Activated T-cell treated with anti-CD3 and anti-CD28 coated beads, Interleukin-2, amount 50 U/mL, for 4 hours (primary cell): ENCODE measurements around the gene NKG7. TPM values are rescaled to one million over a fixed set of nuclear protein-coding genes. Genes with fewer than 3 reads are reported as not detected.
A peak's percentile ranks its signal among the peaks of the same experiment; 100 is the strongest.

Source experiments
- ATAC-seq, 2 donors: fragments of 200-7000 bp; cut with Tn5 transposase; one replicate each; pipeline ENCODE4 v1.10.0; 2021
- DNase-seq: peaks from one replicate; pipeline ENCODE4 v3.0.0-alpha.2; 2020
- H3K27me3 Mint-ChIP-seq: one replicate; pipeline ENCODE4 v1.8.0; 2021; ENCODE audit warnings: low read depth, mixed read lengths
- H3K36me3 Mint-ChIP-seq: one replicate; pipeline ENCODE4 v1.8.0; 2022; ENCODE audit warnings: mixed read lengths; ENCODE audit not compliant: insufficient read depth
- H3K4me1 Mint-ChIP-seq: one replicate; pipeline ENCODE4 v1.8.0; 2021; ENCODE audit warnings: low read depth, mixed read lengths
- H3K4me3 Mint-ChIP-seq: one replicate; pipeline ENCODE4 v1.8.0; 2021; ENCODE audit warnings: mild to moderate bottlenecking, moderate library complexity, mixed read lengths
- H3K9me3 Mint-ChIP-seq: one replicate; pipeline ENCODE4 v1.8.0; 2021; ENCODE audit warnings: mixed read lengths
- total RNA-seq, 3 donors: library from RNA; stranded (reverse); gene quantifications; one replicate each; pipeline ENCODE4 v1.2.1, GENCODE V29; 2021

NKG7 gene
- total RNA-seq, 3 donors from 2014 or later, result 146 to 232 (median 153) TPM

GRCh38 chr19:51357952-51358351 lies 14.5 kb downstream of the NKG7 start:
- Mint-ChIP-seq H3K9me3 (no peaks in the 10 kb centered on the region), H3K4me3 (no peak overlapping the region), H3K36me3 (peaks cover 2% of the 10 kb centered on the region), H3K27me3 (no peaks in the 10 kb centered on the region), H3K4me1 (peaks cover 36% of the 10 kb centered on the region)
- ATAC-seq (no peak), DNase-seq (no peak)

- no peak for DNase-seq
- peaks cover 24% of the 10 kb centered on the region for H3K4me1 Mint-ChIP-seq
- no peaks in the 10 kb centered on the region for H3K27me3 Mint-ChIP-seq
- H3K9me3 Mint-ChIP-seq, result no peaks in the 10 kb centered on the region
- no peak for ATAC-seq
- H3K4me3 Mint-ChIP-seq, result no peak overlapping the region
- H3K36me3 Mint-ChIP-seq, result peaks cover 12% of the 10 kb centered on the region
These were observed 16.2 kb downstream of the NKG7 start for GRCh38 chr19:51356159-51356801.

- H3K9me3 Mint-ChIP-seq, result no peaks in the 10 kb centered on the region
- DNase-seq, result no peak
- peak; percentile 66 to 91 for ATAC-seq
- H3K4me3 Mint-ChIP-seq, result no peak overlapping the region
- H3K27me3 Mint-ChIP-seq, result no peaks in the 10 kb centered on the region
- peaks cover 24% of the 10 kb centered on the region for H3K4me1 Mint-ChIP-seq
- peaks cover 23% of the 10 kb centered on the region for H3K36me3 Mint-ChIP-seq
These were observed 17.7 kb downstream of the NKG7 start for GRCh38 chr19:51354742-51355148.

- DNase-seq, result no peak
- Mint-ChIP-seq H3K27me3 (no peaks in the 10 kb centered on the region), H3K9me3 (no peaks in the 10 kb centered on the region), H3K4me3 (no peak overlapping the region), H3K4me1 (peaks cover 23% of the 10 kb centered on the region), H3K36me3 (peaks cover 23% of the 10 kb centered on the region)
- ATAC-seq, result no peak
These were observed 18.2 kb downstream of the NKG7 start for GRCh38 chr19:51354103-51354741.

- H3K4me3 Mint-ChIP-seq, result no peak overlapping the region
- no peaks in the 10 kb centered on the region for H3K9me3 Mint-ChIP-seq
- ATAC-seq, result no peak
- peaks cover 23% of the 10 kb centered on the region for H3K36me3 Mint-ChIP-seq
- no peaks in the 10 kb centered on the region for H3K27me3 Mint-ChIP-seq
- H3K4me1 Mint-ChIP-seq, result peaks cover 23% of the 10 kb centered on the region
- no peak for DNase-seq
These were observed 19.6 kb downstream of the NKG7 start for GRCh38 chr19:51352783-51353360.

- Mint-ChIP-seq H3K27me3 (no peaks in the 10 kb centered on the region), H3K4me1 (peaks cover 20% of the 10 kb centered on the region), H3K36me3 (peaks cover 29% of the 10 kb centered on the region), H3K4me3 (no peak overlapping the region), H3K9me3 (no peaks in the 10 kb centered on the region)
- DNase-seq (no peak), ATAC-seq (no peak)
These were observed 21.0 kb downstream of the NKG7 start for GRCh38 chr19:51351266-51351990.

- no peak for DNase-seq
- Mint-ChIP-seq H3K4me1 (peaks cover 7% of the 10 kb centered on the region), H3K4me3 (no peak overlapping the region), H3K9me3 (no peaks in the 10 kb centered on the region), H3K36me3 (peaks cover 35% of the 10 kb centered on the region), H3K27me3 (no peaks in the 10 kb centered on the region)
- no peak for ATAC-seq
These were observed 25.1 kb downstream of the NKG7 start for GRCh38 chr19:51347209-51347928.

GRCh38 chr19:51346742-51347141 lies 25.7 kb downstream of the NKG7 start:
- H3K4me3 Mint-ChIP-seq, result no peak overlapping the region
- peaks cover 8% of the 10 kb centered on the region for H3K4me1 Mint-ChIP-seq
- H3K9me3 Mint-ChIP-seq, result no peaks in the 10 kb centered on the region
- H3K27me3 Mint-ChIP-seq, result no peaks in the 10 kb centered on the region
- ATAC-seq, result no peak
- DNase-seq, result no peak
- H3K36me3 Mint-ChIP-seq, result peaks cover 28% of the 10 kb centered on the region

GRCh38 chr19:51345076-51345620 lies 27.3 kb downstream of the NKG7 start:
- H3K4me3 Mint-ChIP-seq, result no peak overlapping the region
- H3K36me3 Mint-ChIP-seq, result peaks cover 15% of the 10 kb centered on the region
- H3K27me3 Mint-ChIP-seq, result no peaks in the 10 kb centered on the region
- ATAC-seq, result no peak
- DNase-seq, result no peak
- no peaks in the 10 kb centered on the region for H3K9me3 Mint-ChIP-seq
- H3K4me1 Mint-ChIP-seq, result peaks cover 11% of the 10 kb centered on the region

- H3K9me3 Mint-ChIP-seq, result no peaks in the 10 kb centered on the region
These were observed 29.6 kb downstream of the NKG7 start for GRCh38 chr19:51342631-51343569.

GRCh38 chr19:51341976-51342580 lies 30.4 kb downstream of the NKG7 start, which contains the start of gene VSIG10L:
Gene VSIG10L, minus strand, starts transcription at chr19:51342139. Its CDS starts 15 bp downstream, at chr19:51342124.
- Mint-ChIP-seq H3K36me3 (peaks cover 12% of the 10 kb centered on the region), H3K4me3 (peak within 1 kb of the TSS; percentile 69), H3K9me3 (no peaks in the 10 kb centered on the region), H3K4me1 (peaks cover 22% of the 10 kb centered on the region), H3K27me3 (no peaks in the 10 kb centered on the region)
- ATAC-seq (no peak), DNase-seq (no peak)

More at GRCh38 chr19:51342631-51343569, 29.6 kb downstream of the NKG7 start:
- Mint-ChIP-seq H3K4me3 (no peak overlapping the region), H3K36me3 (peaks cover 15% of the 10 kb centered on the region), H3K4me1 (peaks cover 22% of the 10 kb centered on the region), H3K27me3 (no peaks in the 10 kb centered on the region)
- DNase-seq (no peak), ATAC-seq (no peak)

GRCh38 chr19:51341066-51341465 lies 31.4 kb downstream of the NKG7 start:
- peaks cover 22% of the 10 kb centered on the region for H3K4me1 Mint-ChIP-seq
- peaks cover 8% of the 10 kb centered on the region for H3K36me3 Mint-ChIP-seq
- DNase-seq (no peak), ATAC-seq (no peak)
- no peaks in the 10 kb centered on the region for H3K27me3 Mint-ChIP-seq
- no peaks in the 10 kb centered on the region for H3K9me3 Mint-ChIP-seq
- H3K4me3 Mint-ChIP-seq, result peak overlapping the region; percentile 69
